ENCODE measurements around the gene TPM2. TPM values are rescaled to one million over a fixed set of nuclear protein-coding genes. Genes with fewer than 3 reads are reported as not detected.
A peak's percentile ranks its signal among the peaks of the same experiment; 100 is the strongest.

TPM2 gene
- total and polyA plus RNA-seq, 8 donors: 11.3 to 227 (median 23.4) TPM

DNA sequence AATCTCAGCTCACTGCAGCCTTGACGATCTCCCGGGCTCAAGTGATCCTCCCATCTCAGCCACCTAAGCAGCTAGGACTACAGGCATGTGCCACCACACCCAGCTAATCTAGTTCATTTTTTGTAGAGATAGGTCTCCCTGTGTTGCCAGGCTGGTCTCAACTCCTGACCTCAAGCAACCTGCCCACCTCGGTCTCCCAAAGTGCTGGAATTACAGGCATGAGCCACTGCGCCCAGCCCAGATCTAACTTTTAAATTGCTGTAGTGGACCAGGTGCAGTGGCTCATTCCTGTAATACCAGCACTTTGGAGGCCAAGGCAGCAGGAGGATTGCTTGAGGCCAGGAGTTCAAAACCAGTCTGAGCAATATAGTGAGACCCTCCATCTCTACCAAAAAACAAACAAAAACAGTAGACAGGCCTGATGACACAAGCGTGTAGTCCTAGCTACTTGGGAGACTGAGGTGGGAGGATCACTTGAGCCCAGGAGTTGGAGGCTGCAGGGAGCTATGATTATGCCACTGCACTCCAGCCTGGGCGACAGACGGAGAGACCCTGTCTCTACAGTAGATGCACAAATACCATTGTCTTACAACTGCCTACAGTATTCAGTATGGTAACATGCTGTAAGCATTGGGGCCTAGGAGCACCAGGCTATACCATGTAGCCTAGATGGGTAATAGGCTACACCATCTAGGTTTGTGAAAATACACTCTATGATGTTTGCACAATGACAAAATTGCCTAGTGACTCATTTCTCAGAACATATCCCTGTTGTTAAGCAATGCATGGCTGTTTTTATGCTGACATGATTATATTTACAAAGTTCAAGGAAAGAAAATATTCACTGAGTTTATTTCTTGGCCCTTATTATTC, 37.5 kb downstream of the TPM2 start:
- intact Hi-C loops (cut with DNase I): no loop called here
- H3K27ac ChIP-seq: peak overlapping the region in 1 of 4 donors; percentile 28

DNA sequence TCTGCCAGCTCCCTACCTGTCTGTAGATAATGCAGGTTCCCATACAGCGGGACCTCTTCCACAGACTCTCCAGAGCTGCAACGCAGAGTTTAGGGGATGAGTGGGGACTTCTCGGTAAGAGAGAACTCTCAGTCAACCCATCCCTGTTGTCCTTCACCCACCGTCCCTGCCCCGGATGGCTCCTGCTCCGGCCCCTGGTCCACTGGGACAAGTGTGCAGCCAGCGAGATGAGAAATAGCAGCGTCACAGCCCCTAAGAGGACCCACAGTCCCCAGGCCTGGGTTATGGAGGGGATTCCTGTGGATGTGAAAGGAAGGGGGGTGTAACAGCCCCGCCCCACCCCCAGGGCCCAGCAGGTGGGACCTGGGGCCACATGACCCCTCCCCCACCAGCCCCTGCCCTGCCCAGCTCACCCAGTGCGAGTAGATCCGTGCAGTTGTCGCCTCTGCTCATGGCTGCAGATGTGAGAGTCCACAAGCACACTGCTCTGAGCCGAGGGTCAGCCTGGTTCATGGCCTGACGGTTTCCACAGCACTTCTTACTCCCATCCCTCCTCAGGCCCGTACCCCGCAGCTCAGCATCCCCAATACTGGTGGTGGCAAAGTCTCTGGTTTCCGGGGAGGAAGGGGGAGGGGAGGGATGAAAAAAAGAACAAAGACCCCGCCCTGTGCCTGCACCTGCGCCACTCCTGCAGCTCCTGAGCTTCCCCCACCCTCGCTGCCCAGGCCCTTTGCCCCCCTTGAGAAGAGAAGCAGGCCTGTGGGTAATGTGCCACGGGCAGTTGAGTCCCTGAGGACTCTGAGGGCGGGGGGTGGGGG, 39.2 kb downstream of the TPM2 start, which contains the start of gene SIT1:
SIT1 (minus strand) TSS at position 591 of the 818 bp plus-strand sequence; CDS start at position 513, 78 bp downstream.
- 75 to 81% methylated on average over 21 to 22 of the region's 22 CpGs for WGBS, 2 donors

More for the DNA sequence above, 37.5 kb downstream of the TPM2 start:
- Histone ChIP-seq H3K4me3 (no peak overlapping the region), H3K27me3 (no peaks in the 10 kb centered on the region), H3K36me3 (no peaks in the 10 kb centered on the region), H3K4me1 (peaks cover 0 to 18% (median 2%) of the 10 kb centered on the region in 3 donors), H3K9me3 (no peaks in the 10 kb centered on the region)
- FAIRE-seq (no peak), ATAC-seq (peak; percentile 5 to 53 (median 30)), DNase-seq (no peak)
- TF ChIP-seq, protein P1, sequence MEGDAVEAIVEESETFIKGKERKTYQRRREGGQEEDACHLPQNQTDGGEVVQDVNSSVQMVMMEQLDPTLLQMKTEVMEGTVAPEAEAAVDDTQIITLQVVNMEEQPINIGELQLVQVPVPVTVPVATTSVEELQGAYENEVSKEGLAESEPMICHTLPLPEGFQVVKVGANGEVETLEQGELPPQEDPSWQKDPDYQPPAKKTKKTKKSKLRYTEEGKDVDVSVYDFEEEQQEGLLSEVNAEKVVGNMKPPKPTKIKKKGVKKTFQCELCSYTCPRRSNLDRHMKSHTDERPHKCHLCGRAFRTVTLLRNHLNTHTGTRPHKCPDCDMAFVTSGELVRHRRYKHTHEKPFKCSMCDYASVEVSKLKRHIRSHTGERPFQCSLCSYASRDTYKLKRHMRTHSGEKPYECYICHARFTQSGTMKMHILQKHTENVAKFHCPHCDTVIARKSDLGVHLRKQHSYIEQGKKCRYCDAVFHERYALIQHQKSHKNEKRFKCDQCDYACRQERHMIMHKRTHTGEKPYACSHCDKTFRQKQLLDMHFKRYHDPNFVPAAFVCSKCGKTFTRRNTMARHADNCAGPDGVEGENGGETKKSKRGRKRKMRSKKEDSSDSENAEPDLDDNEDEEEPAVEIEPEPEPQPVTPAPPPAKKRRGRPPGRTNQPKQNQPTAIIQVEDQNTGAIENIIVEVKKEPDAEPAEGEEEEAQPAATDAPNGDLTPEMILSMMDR (IDR thresholded peaks at IDR 0.05): no peak
- 74 to 76% methylated on average over 7 of the region's 7 CpGs for whole genome bisulfite sequencing, 2 donors

DNA sequence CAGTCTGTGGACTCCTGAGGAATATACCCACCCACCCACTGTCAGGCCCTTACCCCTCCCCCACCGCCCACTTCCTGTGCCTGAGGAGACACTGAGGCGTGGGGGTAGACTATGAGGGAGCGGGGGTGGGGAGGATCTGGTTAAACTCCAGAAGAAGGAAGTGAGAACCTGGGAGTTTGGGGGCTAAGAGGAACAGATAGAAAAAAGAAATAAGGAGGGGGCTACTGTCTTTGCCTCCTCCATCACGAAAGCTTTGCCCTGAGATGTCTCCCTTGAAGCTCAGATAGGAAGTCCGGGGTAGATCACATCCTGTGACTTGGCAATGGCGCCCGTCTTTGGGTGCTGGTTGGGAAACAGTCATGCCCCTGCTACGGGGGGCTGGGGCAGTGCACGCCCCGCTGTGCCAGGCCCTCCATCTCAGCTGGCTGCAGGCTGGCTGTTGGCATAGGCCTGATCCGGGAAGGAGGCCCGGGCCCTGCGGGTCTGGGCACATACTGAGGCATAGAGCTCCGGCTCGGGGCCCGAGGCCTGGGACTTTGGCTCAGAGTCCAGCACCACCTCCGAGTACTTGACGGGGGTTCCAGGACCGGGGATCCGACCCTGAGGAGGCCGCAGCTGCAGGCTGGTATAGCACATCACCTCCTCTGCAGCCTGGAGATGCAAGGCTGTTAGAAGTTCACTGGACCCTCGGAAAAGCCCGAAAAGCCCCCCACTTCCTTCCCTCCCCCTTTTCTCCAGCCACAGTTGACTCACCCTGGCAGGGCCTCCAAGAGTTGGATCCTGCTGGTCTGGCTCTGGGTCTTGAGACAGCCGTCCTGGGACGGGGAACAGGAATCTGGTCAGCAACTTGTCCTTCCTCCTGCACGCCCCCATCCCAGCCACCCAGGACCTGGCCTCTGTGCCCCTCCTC, 40.0 kb downstream of the TPM2 start:
- 84 to 88% methylated on average over 26 of the region's 26 CpGs for WGBS, 2 donors
- Histone ChIP-seq H3K27ac (no peak overlapping the region), H3K36me3 (no peaks in the 10 kb centered on the region), H3K4me3 (no peak overlapping the region), H3K27me3 (no peaks in the 10 kb centered on the region), H3K4me1 (peaks cover 0 to 24% (median 0%) of the 10 kb centered on the region in 3 donors), H3K9me3 (no peaks in the 10 kb centered on the region)
- TF ChIP-seq, protein P1 (IDR thresholded peaks at IDR 0.05): no peak
- DNase-seq (peak in 1 of 6 donors; percentile 79), FAIRE-seq (no peak), ATAC-seq (no peak)
- intact Hi-C loops (cut with DNase I): loop anchor here in 1 of 3 donors (10.0 kb wide), 1 partner anchor 55 kb away; no protein-coding TSS in a partner anchor

More for the DNA sequence above, 39.2 kb downstream of the TPM2 start, which contains the start of gene SIT1:
- H3K4me1 ChIP-seq: peaks cover 0 to 22% (median 0%) of the 10 kb centered on the region in 3 donors
- H3K9me3 ChIP-seq: no peaks in the 10 kb centered on the region
- ATAC-seq: no peak
- no peak within 1 kb of the TSS for H3K27ac ChIP-seq
- FAIRE-seq: no peak
- no peaks in the 10 kb centered on the region for H3K27me3 ChIP-seq
- intact Hi-C loops (cut with DNase I): no loop called here
- no peak within 1 kb of the TSS for H3K4me3 ChIP-seq
- TF ChIP-seq, protein P1 (IDR thresholded peaks at IDR 0.05): no peak
- H3K36me3 ChIP-seq: no peaks in the 10 kb centered on the region
- peak in 1 of 6 donors; percentile 55 for DNase-seq

DNA sequence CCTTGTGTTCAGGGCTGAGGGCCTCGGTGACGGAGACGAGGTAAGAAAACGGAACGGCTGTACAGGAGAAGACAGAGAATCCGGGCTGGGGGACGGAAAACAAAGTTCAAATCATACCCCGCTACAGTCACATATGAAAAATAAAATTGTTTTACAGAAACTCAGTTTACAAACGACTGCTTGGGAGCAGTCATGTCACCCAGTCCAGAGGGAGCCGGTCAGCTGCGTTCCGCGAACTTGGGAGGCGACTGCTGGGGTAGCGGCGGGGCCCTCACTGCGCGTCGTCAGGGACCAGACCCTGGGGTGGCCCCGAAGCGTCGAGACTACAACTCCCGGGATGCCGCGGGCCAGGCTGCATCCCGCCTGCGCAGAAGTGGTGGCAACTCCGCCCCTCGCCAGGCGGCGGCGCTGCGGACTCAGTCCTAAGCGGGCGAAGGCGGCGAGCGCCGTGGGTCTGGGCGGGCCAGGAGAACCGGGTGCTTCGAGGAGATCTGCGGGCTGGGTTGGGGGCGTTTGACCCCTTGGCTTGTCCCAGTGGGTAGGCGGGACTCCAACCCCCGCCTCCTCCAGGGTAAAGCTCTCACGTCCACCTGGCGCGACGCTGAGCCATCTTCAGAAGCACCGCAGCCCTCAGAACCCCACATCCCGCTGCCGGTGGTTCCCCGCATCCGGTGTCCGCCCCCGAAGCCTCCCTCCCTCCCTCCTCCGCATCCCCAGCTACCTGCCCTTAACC, 43.0 kb downstream of the TPM2 start:
- Histone ChIP-seq H3K4me1 (peaks cover 0 to 10% (median 0%) of the 10 kb centered on the region in 3 donors), H3K36me3 (no peaks in the 10 kb centered on the region), H3K27me3 (no peaks in the 10 kb centered on the region), H3K27ac (peak overlapping the region; percentile 72 to 94 (median 82)), H3K9me3 (no peaks in the 10 kb centered on the region), H3K4me3 (peak overlapping the region; percentile 30 to 67 (median 48))
- ATAC-seq: peak; percentile 95 to 97 (median 96)
- DNase-seq: peak; percentile 86 to 99 (median 94)
- FAIRE-seq: no peak
- WGBS, 2 donors: 1% methylated on average over 49 to 58 of the region's 58 CpGs
- TF ChIP-seq, protein P1 (IDR thresholded peaks at IDR 0.05): peak; percentile 87 to 95 (median 90)
- intact Hi-C loops (cut with DNase I): loop anchor here in 1 of 3 donors (10.0 kb wide), 1 partner anchor 58 kb away; no protein-coding TSS in a partner anchor
